Measurements from ENCODE around the gene RNF212B.
"Not testable (repeated sequence)": the region's sequence is repeated elsewhere in the genome, so short reads cannot be mapped to it uniquely, and the experiment has no call there.

RNF212B gene

GRCh38 chr14:23245282-23245681 is 7.5 kb downstream of the RNF212B start:
- DNase-seq = no peak

GRCh38 chr14:23248601-23249000 is 10.9 kb downstream of the RNF212B start:
- no peak for DNase-seq

GRCh38 chr14:23249824-23250223 is 12.1 kb downstream of the RNF212B start:
- no peak for DNase-seq

GRCh38 chr14:23252006-23252405 is 14.3 kb downstream of the RNF212B start:
- DNase-seq = no peak

GRCh38 chr14:23252420-23253333 is 14.9 kb downstream of the RNF212B start:
- DNase-seq = no peak

GRCh38 chr14:23258256-23258655 is 20.5 kb downstream of the RNF212B start:
- DNase-seq = no peak

GRCh38 chr14:23259426-23259825 is 21.7 kb downstream of the RNF212B start:
- DNase-seq = no peak

GRCh38 chr14:23260849-23261248 is 23.1 kb downstream of the RNF212B start:
- DNase-seq = not testable (repeated sequence)

GRCh38 chr14:23269193-23269592 is 31.5 kb downstream of the RNF212B start:
- DNase-seq = no peak

- no peak for DNase-seq
These were observed 37.7 kb downstream of the RNF212B start for GRCh38 chr14:23275412-23275811.

GRCh38 chr14:23277189-23277588 is 39.5 kb downstream of the RNF212B start:
- no peak for DNase-seq

- not testable (repeated sequence) for DNase-seq
These were observed 40.2 kb downstream of the RNF212B start for GRCh38 chr14:23277928-23278327.

- no peak for DNase-seq
These were observed 43.5 kb downstream of the RNF212B start for GRCh38 chr14:23281247-23281646.

GRCh38 chr14:23284654-23285529 is 47.2 kb downstream of the RNF212B start:
- DNase-seq = no peak

GRCh38 chr14:23285530-23286019 is 47.8 kb downstream of the RNF212B start:
- no peak for DNase-seq

- peak; percentile 98 for DNase-seq
These were observed 48.5 kb downstream of the RNF212B start, which contains the start of gene HOMEZ for GRCh38 chr14:23286020-23286901. Gene HOMEZ (minus strand): TSS chr14:23286132. CDS start chr14:23285952, 180 bp downstream.

GRCh38 chr14:23286902-23287479 is 49.3 kb downstream of the RNF212B start:
- DNase-seq = no peak

- DNase-seq = peak; percentile 76
These were observed 57.2 kb downstream of the RNF212B start for GRCh38 chr14:23294734-23295561.

GRCh38 chr14:23296012-23296777 is 58.5 kb downstream of the RNF212B start:
- DNase-seq = no peak

GRCh38 chr14:23297096-23297495 is 59.4 kb downstream of the RNF212B start:
- no peak for DNase-seq

All from NCI-H1694 treated with DMSO at 0.1 percent for 48 hours (cell line).